GM23248 (cell line): Measurements from ENCODE around the gene THOP1. TPM values are rescaled to one million over a fixed set of nuclear protein-coding genes. Genes with fewer than 3 reads are reported as not detected.
"Not testable (repeated sequence)": the region's sequence is repeated elsewhere in the genome, so short reads cannot be mapped to it uniquely, and the experiment has no call there.

Experiments
- DNase-seq: peaks from one replicate; pipeline ENCODE4 v3.0.0-alpha.2; 2015
- H2AFZ ChIP-seq: fragments of 200-600 bp; sonication (generic); 2 replicates; pipeline ENCODE4 v1.6.1; 2016; ENCODE audit warnings: antibody characterized with exemption
- H3F3A ChIP-seq: fragments of 200-600 bp; sonication (generic); 2 replicates; pipeline ENCODE4 v1.6.1; 2016; ENCODE audit warnings: mild to moderate bottlenecking, antibody characterized with exemption, mixed run types; ENCODE audit not compliant: insufficient read depth
- H3K27ac ChIP-seq: fragments of 200-600 bp; sonication (generic); 2 replicates; pipeline ENCODE4 v1.5.1; 2016; ENCODE audit warnings: mild to moderate bottlenecking
- H3K27me3 ChIP-seq: fragments of 200-600 bp; sonication (generic); replicated peaks from 2 replicates; pipeline ENCODE4 v1.6.1; 2016; ENCODE audit warnings: mild to moderate bottlenecking; ENCODE audit not compliant: insufficient read depth
- H3K36me3 ChIP-seq: fragments of 200-600 bp; sonication (generic); 2 replicates; pipeline ENCODE4 v1.6.1; 2016; ENCODE audit warnings: low read depth, mild to moderate bottlenecking
- H3K4me1 ChIP-seq: fragments of 200-600 bp; sonication (generic); 2 replicates; pipeline ENCODE4 v1.6.1; 2016; ENCODE audit warnings: mild to moderate bottlenecking; ENCODE audit not compliant: insufficient read depth
- H3K4me2 ChIP-seq: fragments of 200-600 bp; sonication (generic); one replicate; pipeline ENCODE4 v1.6.1; 2016; ENCODE audit warnings: mild to moderate bottlenecking; ENCODE audit not compliant: unreplicated experiment
- H3K4me3 ChIP-seq: fragments of 200-600 bp; sonication (generic); 2 replicates; pipeline ENCODE4 v1.5.1; 2016; ENCODE audit warnings: mild to moderate bottlenecking
- H3K79me2 ChIP-seq: fragments of 200-600 bp; sonication (generic); 2 replicates; pipeline ENCODE4 v1.6.1; 2016; ENCODE audit warnings: mild to moderate bottlenecking; ENCODE audit not compliant: insufficient read depth
- H3K9ac ChIP-seq: fragments of 200-600 bp; sonication (generic); 2 replicates; pipeline ENCODE4 v1.6.1; 2016; ENCODE audit warnings: mild to moderate bottlenecking
- H3K9me2 ChIP-seq: fragments of 200-600 bp; sonication (generic); 2 replicates; pipeline ENCODE4 v1.6.1; 2016; ENCODE audit warnings: mixed run types, mild to moderate bottlenecking, moderate library complexity; ENCODE audit not compliant: insufficient read depth
- H3K9me3 ChIP-seq: fragments of 200-600 bp; sonication (generic); one replicate; pipeline ENCODE4 v1.6.1; 2017; ENCODE audit warnings: low read depth
- H4K20me1 ChIP-seq: fragments of 200-600 bp; sonication (generic); 2 replicates; pipeline ENCODE4 v1.6.0; 2016; ENCODE audit not compliant: insufficient read depth
- EZH2 ChIP-seq: fragments of 200-600 bp; sonication (generic); IDR thresholded peaks from 2 replicates; pipeline ENCODE4 v1.6.1; 2018; ENCODE audit warnings: antibody characterized with exemption, mild to moderate bottlenecking; ENCODE audit not compliant: insufficient read depth, poor library complexity, severe bottlenecking
- EZH2phosphoT487 ChIP-seq: fragments of 200-600 bp; sonication (generic); IDR thresholded peaks from 2 replicates; pipeline ENCODE4 v1.6.1; 2018; ENCODE audit warnings: antibody characterized with exemption, moderate library complexity, mild to moderate bottlenecking, low read depth; ENCODE audit not compliant: insufficient read depth
- WGBS, 2 experiments: methylation state at CpG; one replicate each; pipeline ENCODE4 v1.1.6; 2015 to 2017; ENCODE audit warnings: low lambda C conversion rate in 2 of 2, low coverage in 1 of 2; ENCODE audit errors: missing lambda C conversion rate in 2 of 2; 5-methylcytosine and 5-hydroxymethylcytosine counted together
- in situ Hi-C: fragments of 300-500 bp; cut with MboI; formaldehyde crosslinking; loops from 2 replicates; pipeline ENCODE4 v1.15.0; 2020
- polyA plus RNA-seq: library from polyadenylated mRNA; unstranded; fragments of >200 nt; fragmentation: Nextera tagmentation; extraction: Ambion mirVana; gene quantifications from 2 replicates; pipeline ENCODE4 v1.2.1, GENCODE V29; 2016
- total RNA-seq: library from RNA; depleted of rRNA; stranded (reverse); fragments of >200 nt; shearing (Covaris generic); gene quantifications from 2 replicates; pipeline ENCODE4 v1.2.3, GENCODE V29; 2014

The THOP1 gene
- total and polyA plus RNA-seq, 2 experiments from 2014 or later = 64.8 to 136 TPM

- Histone ChIP-seq H3K27me3 (no peaks in the 10 kb centered on the region), H3K27ac (no peak overlapping the region), H3K4me3 (no peak overlapping the region), H3K9me2 (no peaks in the 10 kb centered on the region), H3K36me3 (no peaks in the 10 kb centered on the region), H4K20me1 (no peaks in the 10 kb centered on the region), H3K4me1 (peaks cover 4% of the 10 kb centered on the region; the same call in 1 of the 2 replicates), H3K9me3 (no peaks in the 10 kb centered on the region), H3K4me2 (no peak overlapping the region), H3K9ac (no peak overlapping the region), H2AFZ (no peak overlapping the region), H3F3A (no peaks in the 10 kb centered on the region), H3K79me2 (peaks cover 44% of the 10 kb centered on the region)
- in situ Hi-C loops = no loop called here
- DNase-seq = no peak
- WGBS, 2 experiments = 91% methylated on average over 32 of the region's 32 CpGs
- no peak for TF ChIP-seq EZH2
- no peak for TF ChIP-seq EZH2phosphoT487
Observed at GRCh38 chr19:2790557-2791271, 5.4 kb downstream of the THOP1 start.

- Histone ChIP-seq H3K9ac (no peak overlapping the region), H2AFZ (no peak overlapping the region), H3K4me3 (no peak overlapping the region), H3F3A (no peaks in the 10 kb centered on the region), H3K27me3 (no peaks in the 10 kb centered on the region), H3K9me3 (no peaks in the 10 kb centered on the region), H3K4me2 (no peak overlapping the region), H3K36me3 (no peaks in the 10 kb centered on the region), H3K79me2 (peaks cover 37% of the 10 kb centered on the region), H3K9me2 (no peaks in the 10 kb centered on the region), H3K27ac (no peak overlapping the region), H3K4me1 (peaks cover under 1% of the 10 kb centered on the region; the same call in 1 of the 2 replicates), H4K20me1 (no peaks in the 10 kb centered on the region)
- in situ Hi-C loops = no loop called here
- no peak for DNase-seq
- 73 to 82% methylated on average over 13 to 16 of the region's 16 CpGs for WGBS, 2 experiments
- TF ChIP-seq EZH2 (no peak), EZH2phosphoT487 (no peak)
Observed at GRCh38 chr19:2791440-2791839, 6.1 kb downstream of the THOP1 start.

GRCh38 chr19:2791876-2792275, 6.6 kb downstream of the THOP1 start:
- no peaks in the 10 kb centered on the region for H3K9me2 ChIP-seq
- H3K4me2 ChIP-seq = no peak overlapping the region
- H3K36me3 ChIP-seq = no peaks in the 10 kb centered on the region
- no peaks in the 10 kb centered on the region for H3K27me3 ChIP-seq
- H3K4me1 ChIP-seq = no peaks in the 10 kb centered on the region
- H2AFZ ChIP-seq = no peak overlapping the region
- TF ChIP-seq EZH2 (no peak), EZH2phosphoT487 (no peak)
- H3K79me2 ChIP-seq = peaks cover 33% of the 10 kb centered on the region
- in situ Hi-C loops = no loop called here
- H3K9ac ChIP-seq = no peak overlapping the region
- H3K9me3 ChIP-seq = no peaks in the 10 kb centered on the region
- DNase-seq = no peak
- no peaks in the 10 kb centered on the region for H3F3A ChIP-seq
- WGBS, 2 experiments = 86 to 89% methylated on average over 16 of the region's 16 CpGs
- H4K20me1 ChIP-seq = no peaks in the 10 kb centered on the region
- H3K27ac ChIP-seq = no peak overlapping the region
- no peak overlapping the region for H3K4me3 ChIP-seq

GRCh38 chr19:2792666-2793065, 7.4 kb downstream of the THOP1 start:
- H4K20me1 ChIP-seq, H3K4me3 ChIP-seq, H2AFZ ChIP-seq, H3K27me3 ChIP-seq, H3K4me1 ChIP-seq, H3K9ac ChIP-seq, H3F3A ChIP-seq, H3K4me2 ChIP-seq, in situ Hi-C loops, H3K27ac ChIP-seq, H3K9me2 ChIP-seq, H3K9me3 ChIP-seq, H3K36me3 ChIP-seq, DNase-seq: not testable (repeated sequence)
- WGBS, 2 experiments = 97% methylated on average over 10 of the region's 10 CpGs
- H3K79me2 ChIP-seq = peaks cover 25% of the 10 kb centered on the region

GRCh38 chr19:2793126-2793525, 7.8 kb downstream of the THOP1 start:
- TF ChIP-seq EZH2 (no peak), EZH2phosphoT487 (no peak)
- Histone ChIP-seq H3K4me1 (no peaks in the 10 kb centered on the region), H3K9me3 (no peaks in the 10 kb centered on the region), H3K27ac (no peak overlapping the region), H3K9me2 (no peaks in the 10 kb centered on the region), H3K4me3 (no peak overlapping the region), H3K9ac (no peak overlapping the region), H3K4me2 (no peak overlapping the region), H3K79me2 (peaks cover 20% of the 10 kb centered on the region), H3F3A (no peaks in the 10 kb centered on the region), H3K36me3 (no peaks in the 10 kb centered on the region), H4K20me1 (no peaks in the 10 kb centered on the region), H2AFZ (no peak overlapping the region), H3K27me3 (no peaks in the 10 kb centered on the region)
- in situ Hi-C loops = no loop called here
- no peak for DNase-seq
- 97% methylated on average over 7 of the region's 7 CpGs for WGBS, 2 experiments
